HG03196 (cell line): ENCODE measurements around the gene GPATCH8.
"Not testable (repeated sequence)": the region's sequence is repeated elsewhere in the genome, so short reads cannot be mapped to it uniquely, and the experiment has no call there.

Source experiments
- ATAC-seq: cut with Tn5 transposase; IDR thresholded peaks from one replicate; pipeline ENCODE4 v1.9.1; 2021; ENCODE audit not compliant: unreplicated experiment

GPATCH8 gene

GRCh38 chr17:44527954-44528353 lies 24.7 kb upstream of the GPATCH8 start:
- ATAC-seq, result no peak

GRCh38 chr17:44527102-44527501 lies 23.9 kb upstream of the GPATCH8 start:
- ATAC-seq, result no peak

GRCh38 chr17:44523672-44523972 lies 20.4 kb upstream of the GPATCH8 start:
- ATAC-seq, result no peak

GRCh38 chr17:44522883-44523671 lies 19.9 kb upstream of the GPATCH8 start:
- ATAC-seq, result no peak

- no peak for ATAC-seq
Measured at GRCh38 chr17:44518032-44518431, 14.8 kb upstream of the GPATCH8 start.

- ATAC-seq, result not testable (repeated sequence)
Measured at GRCh38 chr17:44511241-44512134, 8.3 kb upstream of the GPATCH8 start.

GRCh38 chr17:44506939-44507604 lies 3.9 kb upstream of the GPATCH8 start:
- not testable (repeated sequence) for ATAC-seq

- peak; percentile 25 for ATAC-seq
Measured at GRCh38 chr17:44502598-44503146, 534 bp downstream of the GPATCH8 start.

GRCh38 chr17:44501866-44502375 lies 1.3 kb downstream of the GPATCH8 start:
- ATAC-seq, result no peak

- no peak for ATAC-seq
Measured at GRCh38 chr17:44499722-44500121, 3.5 kb downstream of the GPATCH8 start.

- no peak for ATAC-seq
Measured at GRCh38 chr17:44496815-44497214, 6.4 kb downstream of the GPATCH8 start.

- ATAC-seq, result no peak
Measured at GRCh38 chr17:44493339-44493738, 9.9 kb downstream of the GPATCH8 start.

GRCh38 chr17:44492706-44493272 lies 10.4 kb downstream of the GPATCH8 start:
- no peak for ATAC-seq

GRCh38 chr17:44489581-44489980 lies 13.6 kb downstream of the GPATCH8 start:
- no peak for ATAC-seq

- ATAC-seq, result no peak
Measured at GRCh38 chr17:44487170-44487569, 16.0 kb downstream of the GPATCH8 start.

- no peak for ATAC-seq
Measured at GRCh38 chr17:44473367-44473766, 29.8 kb downstream of the GPATCH8 start.

- ATAC-seq, result no peak
Measured at GRCh38 chr17:44469676-44470075, 33.5 kb downstream of the GPATCH8 start.

GRCh38 chr17:44467108-44467507 lies 36.1 kb downstream of the GPATCH8 start:
- ATAC-seq, result no peak

GRCh38 chr17:44466339-44466738 lies 36.9 kb downstream of the GPATCH8 start:
- no peak for ATAC-seq

- ATAC-seq, result no peak
Measured at GRCh38 chr17:44465897-44466296, 37.3 kb downstream of the GPATCH8 start.

- no peak for ATAC-seq
Measured at GRCh38 chr17:44465276-44465675, 37.9 kb downstream of the GPATCH8 start.
